Endodermal cell (in vitro differentiated cells): Measurements from ENCODE around the gene OR4C16. TPM values are rescaled to one million over a fixed set of nuclear protein-coding genes. Genes with fewer than 3 reads are reported as not detected.

Source experiments
- DNase-seq: peaks from one replicate; pipeline ENCODE4 v3.0.0-alpha.2; 2017
- H3K27ac ChIP-seq: 2 replicates; pipeline ENCODE4 v1.5.1; 2013; ENCODE audit warnings: mild to moderate bottlenecking, low read depth, low read length, moderate library complexity
- H3K27me3 ChIP-seq: 2 replicates; pipeline ENCODE4 v1.6.1; 2013; ENCODE audit warnings: mild to moderate bottlenecking, low read length, moderate library complexity; ENCODE audit not compliant: insufficient read depth, control insufficient read depth, poor library complexity, severe bottlenecking
- H3K36me3 ChIP-seq: 2 replicates; pipeline ENCODE4 v1.7.0; 2013; ENCODE audit warnings: mild to moderate bottlenecking, low read length, moderate library complexity; ENCODE audit not compliant: control insufficient read depth, insufficient read depth
- H3K4me1 ChIP-seq: one replicate; pipeline ENCODE4 v1.7.0; 2013; ENCODE audit warnings: low read length; ENCODE audit not compliant: control insufficient read depth, insufficient read depth
- H3K4me3 ChIP-seq: 2 replicates; pipeline ENCODE4 v1.5.1; 2013; ENCODE audit warnings: mild to moderate bottlenecking, low read length, moderate library complexity
- H3K9ac ChIP-seq: 2 replicates; pipeline ENCODE4 v1.6.1; 2013; ENCODE audit warnings: mild to moderate bottlenecking, low read length, moderate library complexity; ENCODE audit not compliant: poor library complexity, severe bottlenecking; ENCODE audit errors: extremely low read depth
- H3K9me3 ChIP-seq: 2 replicates; pipeline ENCODE4 v1.6.1; 2013; ENCODE audit warnings: mild to moderate bottlenecking, low read length, moderate library complexity; ENCODE audit not compliant: control insufficient read depth
- H3K27ac Mint-ChIP-seq: 2 replicates; pipeline ENCODE4 v1.8.0; 2020; ENCODE audit warnings: mixed read lengths
- H3K27me3 Mint-ChIP-seq: 2 replicates; pipeline ENCODE4 v1.8.0; 2021; ENCODE audit warnings: mild to moderate bottlenecking, mixed read lengths; ENCODE audit not compliant: insufficient read depth
- H3K36me3 Mint-ChIP-seq: 2 replicates; pipeline ENCODE4 v1.8.0; 2020; ENCODE audit warnings: low read depth, mixed read lengths
- H3K4me1 Mint-ChIP-seq: 2 replicates; pipeline ENCODE4 v1.8.0; 2020; ENCODE audit warnings: mixed read lengths
- H3K4me3 Mint-ChIP-seq: 2 replicates; pipeline ENCODE4 v1.8.0; 2020; ENCODE audit warnings: mild to moderate bottlenecking, moderate library complexity, mixed read lengths
- H3K9me3 Mint-ChIP-seq: 2 replicates; pipeline ENCODE4 v1.8.0; 2020; ENCODE audit warnings: mild to moderate bottlenecking, mixed read lengths
- CTCF ChIP-seq: fragments of 200-600 bp; sonication (generic); conservative IDR thresholded peaks from 2 replicates; pipeline ENCODE4 v1.5.0; 2021; ENCODE audit warnings: antibody characterized with exemption, mild to moderate bottlenecking
- WGBS, 2 experiments: methylation state at CpG; one replicate each; pipeline versions ENCODE4 v1.1.5 to v1.1.7; 2013; ENCODE audit warnings: missing lambda C conversion rate in 2 of 2, mixed read lengths in 1 of 2; ENCODE audit not compliant: insufficient coverage in 1 of 2, insufficient read length in 1 of 2; 5-methylcytosine and 5-hydroxymethylcytosine counted together
- long read RNA-seq, 4 experiments: library from polyadenylated mRNA in 2 of 4; library from RNA in 1 of 4; library from capped mRNA in 1 of 4; stranded (forward) in 3 of 4; unstranded in 1 of 4; transcript quantifications; one replicate each; pipeline ENCODE4 v2.0.0, GENCODE V29; 2020 to 2021; ENCODE audit warnings: inconsistent platforms in 1 of 4
- polyA plus RNA-seq, 2 experiments: library from polyadenylated mRNA; stranded (reverse); fragments of 50-300 nt; gene quantifications; one replicate each; pipeline ENCODE4 v1.2.3, GENCODE V29; 2013
- total RNA-seq, 2 donors: library from RNA; stranded (reverse); fragmentation: NEBNext Ultra II Directional in 1 of 2; extraction: Animal tissue kit (Norgen Biotek cat#: 25700) in 1 of 2; gene quantifications; 2 replicates in 1 of 2; 3 replicates in 1 of 2; pipeline ENCODE4 v1.2.1, GENCODE V29; 2021

The OR4C16 gene
- not detected for total RNA-seq
- not detected for polyA plus RNA-seq (2013, experiment 1 of 2)
- polyA plus RNA-seq (2013, experiment 2 of 2) = not detected
- long read RNA-seq, experiment 1 = 0 reads
- long read RNA-seq, experiment 2 = 0 reads
- long read RNA-seq, experiment 3 = 0 reads
- long read RNA-seq, experiment 4 = 0 reads

- no peaks in the 10 kb centered on the region for H3K36me3 ChIP-seq
- H3K9me3 Mint-ChIP-seq = peaks cover 73% of the 10 kb centered on the region
- no peaks in the 10 kb centered on the region for H3K4me1 Mint-ChIP-seq
- no peaks in the 10 kb centered on the region for H3K27me3 Mint-ChIP-seq
- no peak for TF ChIP-seq CTCF
- H3K36me3 Mint-ChIP-seq = no peaks in the 10 kb centered on the region
- no peak within 1 kb of the TSS for H3K27ac Mint-ChIP-seq
- H3K9me3 ChIP-seq = peaks cover 76% of the 10 kb centered on the region
- no peak within 1 kb of the TSS for H3K4me3 ChIP-seq
- no peak within 1 kb of the TSS for H3K4me3 Mint-ChIP-seq
- no peak within 1 kb of the TSS for H3K27ac ChIP-seq
- WGBS, 2 experiments = 68% methylated on average over 2 of the region's 3 CpGs; no CpG with 5 or more reads in 1 of the 2 experiments
- no peak within 1 kb of the TSS for H3K9ac ChIP-seq
- no peaks in the 10 kb centered on the region for H3K27me3 ChIP-seq
- H3K4me1 ChIP-seq = no peaks in the 10 kb centered on the region
- no peak for DNase-seq
These were observed at the start of gene OR4C16 for GRCh38 chr11:55571828-55572227. OR4C16 (plus strand) TSS chr11:55572128; CDS start chr11:55572128, 0 bp downstream.

- peaks cover 73% of the 10 kb centered on the region for H3K9me3 ChIP-seq
- TF ChIP-seq CTCF = no peak
- H3K27me3 Mint-ChIP-seq = no peaks in the 10 kb centered on the region
- H3K4me1 ChIP-seq = no peaks in the 10 kb centered on the region
- H3K27ac ChIP-seq = no peak within 1 kb of the TSS
- no peak within 1 kb of the TSS for H3K9ac ChIP-seq
- DNase-seq = no peak
- no peak within 1 kb of the TSS for H3K4me3 ChIP-seq
- no peak within 1 kb of the TSS for H3K4me3 Mint-ChIP-seq
- H3K36me3 Mint-ChIP-seq = no peaks in the 10 kb centered on the region
- no peaks in the 10 kb centered on the region for H3K27me3 ChIP-seq
- no peak within 1 kb of the TSS for H3K27ac Mint-ChIP-seq
- no peaks in the 10 kb centered on the region for H3K36me3 ChIP-seq
- peaks cover 27% of the 10 kb centered on the region for H3K9me3 Mint-ChIP-seq
- no peaks in the 10 kb centered on the region for H3K4me1 Mint-ChIP-seq
These were observed 17.8 kb upstream of the OR4C16 start, which contains the start of gene OR4C15 for GRCh38 chr11:55554169-55554568. OR4C15 (plus strand) TSS chr11:55554469; CDS start chr11:55554469, 0 bp downstream.

GRCh38 chr11:55572548-55572947, 620 bp downstream of the OR4C16 start:
- H3K4me1 ChIP-seq = no peaks in the 10 kb centered on the region
- DNase-seq = no peak
- no peak for TF ChIP-seq CTCF
- Mint-ChIP-seq H3K27me3 (no peaks in the 10 kb centered on the region), H3K27ac (no peak overlapping the region), H3K4me1 (no peaks in the 10 kb centered on the region), H3K36me3 (no peaks in the 10 kb centered on the region), H3K4me3 (no peak overlapping the region), H3K9me3 (peaks cover 81% of the 10 kb centered on the region)
- peaks cover 84% of the 10 kb centered on the region for H3K9me3 ChIP-seq
- no peaks in the 10 kb centered on the region for H3K36me3 ChIP-seq
- no peak overlapping the region for H3K9ac ChIP-seq
- H3K27me3 ChIP-seq = no peaks in the 10 kb centered on the region
- 36% methylated on average over 1 of the region's 1 CpG; no CpG with 5 or more reads in 1 of the 2 experiments for WGBS, 2 experiments
- H3K4me3 ChIP-seq = no peak overlapping the region
- no peak overlapping the region for H3K27ac ChIP-seq
